A549 (cell line): ENCODE results near the gene HSFX2. TPM values are rescaled to one million over a fixed set of nuclear protein-coding genes. Genes with fewer than 3 reads are reported as not detected.
"Not testable (repeated sequence)": the region's sequence is repeated elsewhere in the genome, so short reads cannot be mapped to it uniquely, and the experiment has no call there.

Source experiments
- ATAC-seq, 2 experiments: fragments of 200-7000 bp in 1 of 2; fragments of >200 bp in 1 of 2; cut with Nextera tagmentation in 1 of 2; cut with Tn5 transposase in 1 of 2; 3 replicates each; pipeline versions ENCODE4 v1.8.0 to v1.9.1; 2018 to 2020; ENCODE audit warnings: mild to moderate bottlenecking in 1 of 2, moderate library complexity in 1 of 2
- CTCF ChIA-PET: fragments of 300-600 bp; sonication (Branson Sonifier 250); formaldehyde crosslinking; extraction: SDS; loops from one replicate; lab custom pipeline; 2021; ENCODE audit warnings: antibody characterized with exemption, inconsistent platforms; lab: Yijun Ruan, JAX
- POLR2A ChIA-PET: fragments of 350-600 bp; formaldehyde crosslinking; extraction: SDS; loops from one replicate; lab custom pipeline; 2021; ENCODE audit warnings: antibody characterized with exemption, inconsistent platforms; lab: Yijun Ruan, JAX
- DNase-seq, 2 experiments: peaks; one replicate each; pipeline versions ENCODE4 v3.0.0 to v3.0.0-alpha.2; 2011 to 2016; ENCODE audit warnings: low read depth in 1 of 2, low spot score in 1 of 2
- FAIRE-seq: peaks from 2 replicates; lab custom pipeline; 2011; peaks lifted over from hg19 to GRCh38; lab: Jason Lieb, UNC
- H3K27ac ChIP-seq, 2 experiments: fragments of >200 bp; sonication (Bioruptor Twin); formaldehyde crosslinking; 3 replicates each; pipeline ENCODE4 v1.5.1; 2016 to 2017
- H3K4me1 ChIP-seq: fragments of >200 bp; sonication (Bioruptor Twin); formaldehyde crosslinking; 3 replicates; pipeline ENCODE4 v1.6.1; 2016
- H3K4me2 ChIP-seq: fragments of >200 bp; sonication (Bioruptor Twin); formaldehyde crosslinking; 3 replicates; pipeline ENCODE4 v1.6.1; 2016
- H3K4me3 ChIP-seq: fragments of >200 bp; sonication (Bioruptor Twin); formaldehyde crosslinking; 3 replicates; pipeline ENCODE4 v1.5.1; 2016
- H3K9me3 ChIP-seq: fragments of >200 bp; sonication (Bioruptor Twin); formaldehyde crosslinking; 3 replicates; pipeline ENCODE4 v1.6.1; 2016
- CHD2 ChIP-seq: fragments of 150-350 bp; IDR thresholded peaks from 2 replicates; pipeline ENCODE4 v1.6.1; 2014; ENCODE audit warnings: low read length; ENCODE audit not compliant: partially characterized antibody
- EP300 ChIP-seq, 2 experiments: fragments of >200 bp; sonication (Bioruptor Twin); formaldehyde crosslinking; IDR thresholded peaks; 2 replicates in 1 of 2; 3 replicates in 1 of 2; pipeline ENCODE4 v1.6.1; 2016 to 2017
- ESRRA ChIP-seq: fragments of 150-350 bp; IDR thresholded peaks from 2 replicates; pipeline ENCODE4 v1.6.1; 2014; ENCODE audit warnings: mild to moderate bottlenecking, low read length, borderline replicate concordance
- FOXS1 ChIP-seq: fragments of 250-450 bp; sonication (Bioruptor Pico); IDR thresholded peaks from 2 replicates; pipeline ENCODE4 v1.5.0; 2020; ENCODE audit warnings: mild to moderate bottlenecking, moderate library complexity
- HDAC2 ChIP-seq: fragments of 200-600 bp; sonication (generic); IDR thresholded peaks from 2 replicates; pipeline ENCODE4 v1.6.1; 2016
- HEYL ChIP-seq: fragments of 250-450 bp; sonication (Bioruptor Pico); IDR thresholded peaks from 2 replicates; pipeline ENCODE4 v1.8.0; 2021; ENCODE audit warnings: mild to moderate bottlenecking, moderate library complexity
- JUN ChIP-seq, 2 experiments: fragments of >200 bp; sonication (Bioruptor Twin); formaldehyde crosslinking; IDR thresholded peaks; 2 replicates in 1 of 2; 3 replicates in 1 of 2; pipeline ENCODE4 v1.6.1; 2016 to 2017
- JUNB ChIP-seq: fragments of >200 bp; sonication (Bioruptor Twin); formaldehyde crosslinking; IDR thresholded peaks from 2 replicates; pipeline ENCODE4 v1.6.1; 2016
- KDM1A ChIP-seq: fragments of 200-600 bp; sonication (generic); IDR thresholded peaks from 2 replicates; pipeline ENCODE4 v1.6.1; 2016; ENCODE audit warnings: low read depth, mild to moderate bottlenecking
- KDM5A ChIP-seq: fragments of 200-600 bp; sonication (generic); IDR thresholded peaks from 2 replicates; pipeline ENCODE4 v1.6.1; 2016; ENCODE audit warnings: antibody characterized with exemption, mild to moderate bottlenecking
- POLR2A ChIP-seq: IDR thresholded peaks from 2 replicates; pipeline ENCODE4 v1.6.1; 2012; ENCODE audit warnings: mild to moderate bottlenecking, low read length
- RAD21 ChIP-seq, 2 experiments: fragments of >200 bp in 1 of 2; sonication (Bioruptor Twin) in 1 of 2; formaldehyde crosslinking in 1 of 2; IDR thresholded peaks in 1 of 2; conservative IDR thresholded peaks in 1 of 2; 2 replicates in 1 of 2; 3 replicates in 1 of 2; pipeline ENCODE4 v1.6.1; 2012 to 2018; ENCODE audit warnings: inconsistent platforms in 1 of 2
- RCOR1 ChIP-seq: fragments of 150-350 bp; IDR thresholded peaks from 2 replicates; pipeline ENCODE4 v1.6.1; 2014; ENCODE audit warnings: antibody characterized with exemption, low read length, low read depth
- ZC3H11A ChIP-seq: fragments of 450-650 bp; IDR thresholded peaks from 2 replicates; pipeline ENCODE4 v1.6.1; 2014; ENCODE audit warnings: antibody characterized with exemption, mild to moderate bottlenecking
- ZFP36 ChIP-seq: fragments of 450-650 bp; IDR thresholded peaks from 2 replicates; pipeline ENCODE4 v1.6.1; 2014; ENCODE audit warnings: borderline replicate concordance; ENCODE audit not compliant: partially characterized antibody
- ZSCAN20 ChIP-seq: fragments of 250-450 bp; sonication (Bioruptor Pico); IDR thresholded peaks from 2 replicates; pipeline ENCODE4 v1.8.0; 2022; ENCODE audit warnings: mild to moderate bottlenecking, moderate library complexity
- WGBS: methylation state at CpG from one replicate; pipeline ENCODE4 v1.1.6; 2017; ENCODE audit errors: missing lambda C conversion rate; 5-methylcytosine and 5-hydroxymethylcytosine counted together
- polyA plus RNA-seq, 4 experiments: library from polyadenylated mRNA; depleted of rRNA in 3 of 4; stranded (reverse); fragments of >200 nt; fragmentation: RNase III in 1 of 4; extraction: RNeasy Plus Mini Kit Qiagen cat#74134 plus additional on column Dnase treatment in 1 of 4; gene quantifications; 2 replicates in 3 of 4; 3 replicates in 1 of 4; pipeline ENCODE4 v1.2.3, GENCODE V29; 2011 to 2017
- TF ChIP-seq, protein P1 (sequence below): fragments of >200 bp; sonication (Bioruptor Twin); formaldehyde crosslinking; IDR thresholded peaks from 3 replicates; pipeline ENCODE4 v1.5.1; 2016
- TF ChIP-seq, protein P2 (sequence below): fragments of 150-350 bp; IDR thresholded peaks from 2 replicates; pipeline ENCODE4 v1.6.1; 2014; ENCODE audit warnings: low read depth, mild to moderate bottlenecking, low read length

Gene HSFX2
- polyA plus RNA-seq, 2 of the 4 experiments (the other 2 are of a cell fraction), result 0.10 TPM; not detected in 1

DNA sequence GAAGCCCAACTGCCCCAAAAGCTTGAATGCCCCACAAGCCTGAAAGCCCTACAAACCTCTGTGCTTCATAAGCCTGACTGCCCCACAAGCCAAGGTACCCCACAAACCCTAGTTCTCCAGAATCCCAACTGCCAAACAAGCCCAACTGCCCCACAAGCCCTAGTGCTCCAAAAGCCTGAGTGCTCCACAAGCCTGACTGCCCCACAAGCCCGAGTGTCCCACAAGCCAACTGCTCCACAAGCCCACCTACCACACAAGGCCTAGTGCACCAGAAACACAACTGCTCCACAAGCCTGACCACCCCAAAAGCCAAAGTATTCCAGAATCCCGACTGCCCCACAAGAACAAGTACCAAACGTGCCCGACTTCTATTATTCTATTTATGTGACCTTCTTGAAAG is 31.8 kb downstream of the HSFX2 start:
- Histone ChIP-seq H3K4me3 (no peak overlapping the region), H3K4me2 (no peak overlapping the region), H3K27ac (no peak overlapping the region), H3K9me3 (no peaks in the 10 kb centered on the region), H3K4me1 (no peaks in the 10 kb centered on the region)
- no peak for FAIRE-seq
- no peak for DNase-seq
- ATAC-seq, result no peak
- ChIA-PET POLR2A (no interaction called here), CTCF (no interaction called here)
- TF ChIP-seq JUNB (no peak), RCOR1 (no peak), FOXS1 (no peak), POLR2A (no peak), EP300 (IDR thresholded peaks at IDR 0.05) (no peak), ESRRA (no peak), HDAC2 (no peak), RAD21 (conservative IDR thresholded peaks at IDR 0.05 in 1 of 2, IDR thresholded peaks at IDR 0.05 in 1 of 2) (no peak), KDM1A (no peak), ZSCAN20 (CRISPR knock-in tag) (no peak), CHD2 (no peak), JUN (IDR thresholded peaks at IDR 0.05) (no peak), ZC3H11A (no peak), HEYL (CRISPR knock-in tag) (no peak), KDM5A (no peak), ZFP36 (no peak)
- TF ChIP-seq, protein P1, sequence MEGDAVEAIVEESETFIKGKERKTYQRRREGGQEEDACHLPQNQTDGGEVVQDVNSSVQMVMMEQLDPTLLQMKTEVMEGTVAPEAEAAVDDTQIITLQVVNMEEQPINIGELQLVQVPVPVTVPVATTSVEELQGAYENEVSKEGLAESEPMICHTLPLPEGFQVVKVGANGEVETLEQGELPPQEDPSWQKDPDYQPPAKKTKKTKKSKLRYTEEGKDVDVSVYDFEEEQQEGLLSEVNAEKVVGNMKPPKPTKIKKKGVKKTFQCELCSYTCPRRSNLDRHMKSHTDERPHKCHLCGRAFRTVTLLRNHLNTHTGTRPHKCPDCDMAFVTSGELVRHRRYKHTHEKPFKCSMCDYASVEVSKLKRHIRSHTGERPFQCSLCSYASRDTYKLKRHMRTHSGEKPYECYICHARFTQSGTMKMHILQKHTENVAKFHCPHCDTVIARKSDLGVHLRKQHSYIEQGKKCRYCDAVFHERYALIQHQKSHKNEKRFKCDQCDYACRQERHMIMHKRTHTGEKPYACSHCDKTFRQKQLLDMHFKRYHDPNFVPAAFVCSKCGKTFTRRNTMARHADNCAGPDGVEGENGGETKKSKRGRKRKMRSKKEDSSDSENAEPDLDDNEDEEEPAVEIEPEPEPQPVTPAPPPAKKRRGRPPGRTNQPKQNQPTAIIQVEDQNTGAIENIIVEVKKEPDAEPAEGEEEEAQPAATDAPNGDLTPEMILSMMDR, result no peak
- TF ChIP-seq, protein P2, sequence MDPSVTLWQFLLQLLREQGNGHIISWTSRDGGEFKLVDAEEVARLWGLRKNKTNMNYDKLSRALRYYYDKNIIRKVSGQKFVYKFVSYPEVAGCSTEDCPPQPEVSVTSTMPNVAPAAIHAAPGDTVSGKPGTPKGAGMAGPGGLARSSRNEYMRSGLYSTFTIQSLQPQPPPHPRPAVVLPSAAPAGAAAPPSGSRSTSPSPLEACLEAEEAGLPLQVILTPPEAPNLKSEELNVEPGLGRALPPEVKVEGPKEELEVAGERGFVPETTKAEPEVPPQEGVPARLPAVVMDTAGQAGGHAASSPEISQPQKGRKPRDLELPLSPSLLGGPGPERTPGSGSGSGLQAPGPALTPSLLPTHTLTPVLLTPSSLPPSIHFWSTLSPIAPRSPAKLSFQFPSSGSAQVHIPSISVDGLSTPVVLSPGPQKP, result no peak
- 67% methylated on average over 3 of the region's 4 CpGs for WGBS

DNA sequence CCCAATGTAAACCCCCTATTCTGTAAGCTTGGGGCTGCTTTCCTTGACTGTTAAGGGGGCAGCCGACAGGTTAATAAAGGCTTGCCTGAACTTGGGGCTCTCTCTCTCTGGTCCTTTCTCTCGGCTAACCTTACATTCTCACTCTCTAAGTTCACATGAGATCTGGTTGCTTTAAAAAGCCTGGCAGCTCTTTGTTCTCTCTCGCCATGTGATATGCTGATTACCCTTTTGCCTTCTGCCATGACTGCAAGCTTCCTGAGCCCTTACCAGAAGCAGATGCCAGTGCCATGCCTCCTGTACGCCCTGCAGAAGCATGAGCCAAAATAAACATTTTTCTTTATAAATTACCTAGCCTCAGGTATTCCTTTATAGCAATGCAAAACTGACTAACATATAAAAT is 39.9 kb downstream of the HSFX2 start:
- H3K4me3 ChIP-seq, H3K4me2 ChIP-seq, POLR2A ChIA-PET, H3K27ac ChIP-seq, CTCF ChIA-PET, H3K4me1 ChIP-seq, H3K9me3 ChIP-seq, FAIRE-seq, ATAC-seq, DNase-seq: not testable (repeated sequence)
- no CpG with 5 or more reads among the region's 4 CpGs for WGBS

DNA sequence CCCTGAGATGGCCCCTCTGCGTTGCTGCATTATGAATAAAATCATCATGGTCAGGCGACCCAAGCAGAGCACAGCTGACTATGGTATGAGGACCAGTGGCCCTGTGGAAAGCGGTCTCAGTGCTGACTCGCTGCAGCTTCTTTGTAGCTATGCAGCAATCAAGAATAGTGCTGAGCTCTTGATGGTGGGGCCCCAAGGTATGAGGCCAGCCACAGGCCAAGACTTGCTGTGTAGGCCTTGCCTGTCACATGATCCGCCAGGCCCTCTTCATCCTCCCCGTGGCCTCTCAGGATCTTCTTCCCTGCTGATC is 43.2 kb downstream of the HSFX2 start:
- H3K4me2 ChIP-seq, CTCF ChIA-PET, H3K27ac ChIP-seq, ATAC-seq, H3K4me1 ChIP-seq, H3K9me3 ChIP-seq, DNase-seq, POLR2A ChIA-PET, FAIRE-seq, H3K4me3 ChIP-seq: not testable (repeated sequence)
- WGBS, result no CpG with 5 or more reads among the region's 6 CpGs

DNA sequence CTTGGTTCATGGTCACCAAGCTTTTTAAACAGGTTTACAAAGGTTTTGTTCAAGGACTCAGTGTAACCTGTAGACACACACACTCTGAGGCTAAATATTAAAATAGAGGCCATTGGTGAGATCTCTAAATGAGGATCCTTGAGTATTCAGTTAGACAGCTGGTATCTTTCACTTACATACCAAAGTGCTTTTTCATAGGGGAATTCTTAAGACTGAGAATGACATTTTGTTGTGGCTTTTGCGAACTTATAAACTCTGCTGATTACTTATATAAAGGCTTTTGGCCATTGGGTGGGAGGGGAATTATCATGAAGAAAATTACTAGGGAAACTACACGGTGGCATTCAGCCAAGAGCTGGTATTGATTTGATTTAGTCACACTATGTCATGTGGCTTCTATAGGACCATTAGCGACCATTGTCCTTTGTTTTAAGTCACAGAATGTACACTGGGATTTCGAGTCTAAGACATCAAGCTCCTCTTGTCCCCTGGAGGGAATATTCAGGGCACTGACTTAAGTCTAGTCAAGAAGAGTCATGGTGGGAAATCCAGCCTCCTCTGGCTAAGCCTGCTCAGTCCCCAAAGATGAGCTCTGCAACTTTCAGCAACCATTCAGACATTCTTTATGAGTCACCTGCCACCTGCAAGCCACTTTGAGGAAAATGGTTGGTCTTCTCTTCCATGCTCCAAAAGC is 43.7 kb downstream of the HSFX2 start:
- H3K4me3 ChIP-seq, H3K4me1 ChIP-seq, H3K27ac ChIP-seq, FAIRE-seq, ATAC-seq, H3K4me2 ChIP-seq, POLR2A ChIA-PET, CTCF ChIA-PET, H3K9me3 ChIP-seq, DNase-seq: not testable (repeated sequence)
- whole genome bisulfite sequencing, result no CpG with 5 or more reads among the region's 4 CpGs

DNA sequence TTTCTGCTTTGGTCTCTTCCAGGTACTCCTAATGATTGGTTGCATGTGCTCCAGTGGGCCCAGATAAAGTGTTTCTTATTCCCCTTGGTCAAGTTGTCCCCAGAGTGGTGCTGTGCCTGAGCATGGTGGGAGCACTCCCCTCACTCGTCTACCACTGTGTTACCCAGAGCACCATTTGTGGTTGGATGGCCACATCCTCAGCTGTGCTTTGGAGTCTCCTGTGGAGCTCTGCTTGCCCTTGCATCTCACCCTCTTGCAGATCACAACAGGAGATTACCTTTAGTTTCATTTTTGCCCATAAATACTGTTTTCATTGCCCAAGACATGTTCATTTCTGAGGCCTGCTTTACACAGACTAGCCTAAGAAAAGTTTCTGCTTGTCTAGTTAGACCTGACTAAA is 44.7 kb downstream of the HSFX2 start:
- FAIRE-seq, H3K9me3 ChIP-seq, ATAC-seq, H3K4me3 ChIP-seq, POLR2A ChIA-PET, CTCF ChIA-PET, H3K27ac ChIP-seq, DNase-seq, H3K4me1 ChIP-seq, H3K4me2 ChIP-seq: not testable (repeated sequence)
- 100% methylated on average over 1 of the region's 1 CpG for whole genome bisulfite sequencing

DNA sequence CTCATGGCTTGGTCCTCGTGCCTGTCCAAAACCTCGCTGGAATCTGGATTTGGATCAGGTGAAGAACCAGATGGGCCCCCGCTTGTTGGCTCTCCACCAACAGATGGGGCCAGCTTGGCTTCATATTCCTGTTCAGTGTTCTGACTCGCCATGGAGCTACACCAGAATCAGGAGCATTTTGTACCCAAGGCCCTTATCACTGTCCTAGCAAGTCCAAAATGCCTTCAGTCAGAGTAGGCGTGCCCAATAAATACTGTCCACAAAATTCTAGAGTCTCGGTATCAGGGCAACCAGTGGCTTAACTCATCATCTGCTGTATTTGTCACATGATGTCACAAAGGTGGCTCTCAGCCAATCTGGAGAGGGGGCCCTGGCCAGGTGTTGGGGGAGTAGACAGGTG is 45.4 kb downstream of the HSFX2 start, which contains the start of gene HSFX3:
Gene HSFX3, minus strand, starts transcription at position 224 of the 400 bp plus-strand sequence. Its CDS starts 72 bp downstream, at position 152.
- CTCF ChIA-PET, H3K9me3 ChIP-seq, POLR2A ChIA-PET, H3K4me3 ChIP-seq, H3K27ac ChIP-seq, ATAC-seq, H3K4me2 ChIP-seq, DNase-seq, H3K4me1 ChIP-seq, FAIRE-seq: not testable (repeated sequence)
- WGBS, result no CpG with 5 or more reads among the region's 6 CpGs

DNA sequence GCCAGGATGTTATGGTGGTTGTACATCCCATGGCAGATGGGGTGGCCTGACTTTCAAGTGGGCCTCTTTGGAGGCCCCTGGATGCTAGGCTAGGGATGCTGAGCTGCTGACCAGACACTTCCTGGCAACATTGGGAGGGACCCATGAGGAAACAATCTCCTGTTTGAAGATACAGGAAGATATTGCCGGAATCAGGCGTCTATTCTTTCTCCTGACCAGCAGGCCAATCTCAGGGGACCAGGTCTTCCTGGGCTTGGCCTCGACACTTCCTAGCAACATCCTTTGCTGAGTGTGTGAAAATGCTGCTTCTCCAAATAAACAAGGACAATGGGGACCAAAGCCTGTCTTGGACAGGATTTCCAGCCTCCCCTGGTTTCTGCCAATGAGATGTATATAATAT is 47.3 kb downstream of the HSFX2 start:
- POLR2A ChIA-PET, ATAC-seq: not testable (repeated sequence)
- WGBS, result no CpG with 5 or more reads among the region's 3 CpGs

More for the DNA sequence above, 47.3 kb downstream of the HSFX2 start:
- H3K9me3 ChIP-seq, H3K4me3 ChIP-seq, CTCF ChIA-PET, H3K4me1 ChIP-seq, H3K4me2 ChIP-seq, DNase-seq, H3K27ac ChIP-seq: not testable (repeated sequence)
- peak; percentile 88 for FAIRE-seq
